ELF-1 (cell line): ENCODE data around the gene INHBB.
"Not testable (repeated sequence)": the region's sequence is repeated elsewhere in the genome, so short reads cannot be mapped to it uniquely, and the experiment has no call there.

Experiments
- DNase-seq: peaks from one replicate; pipeline ENCODE4 v3.0.0-alpha.2; 2016; ENCODE audit warnings: low read depth, low spot score

Gene INHBB

DNA sequence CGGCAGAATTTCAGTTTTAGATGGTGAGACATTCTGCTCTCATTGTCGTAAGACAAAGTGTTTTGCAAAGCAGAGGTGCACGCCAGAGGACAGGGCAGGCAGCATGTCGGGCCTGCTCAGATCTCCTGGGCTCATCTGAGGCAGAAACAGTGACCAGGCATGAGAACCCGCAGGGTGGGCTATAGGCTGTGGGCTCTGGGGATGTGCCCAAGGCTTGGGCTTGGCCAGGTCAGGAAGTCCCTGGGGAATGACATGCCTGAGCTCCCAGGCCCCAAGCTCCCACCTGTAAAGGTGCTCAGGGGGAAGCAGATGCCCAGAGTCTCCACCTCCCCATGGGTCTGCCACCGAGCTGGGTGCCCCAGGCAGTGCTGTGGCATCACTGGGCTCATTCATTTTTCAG lies 35.3 kb downstream of the INHBB start:
- DNase-seq: no peak

DNA sequence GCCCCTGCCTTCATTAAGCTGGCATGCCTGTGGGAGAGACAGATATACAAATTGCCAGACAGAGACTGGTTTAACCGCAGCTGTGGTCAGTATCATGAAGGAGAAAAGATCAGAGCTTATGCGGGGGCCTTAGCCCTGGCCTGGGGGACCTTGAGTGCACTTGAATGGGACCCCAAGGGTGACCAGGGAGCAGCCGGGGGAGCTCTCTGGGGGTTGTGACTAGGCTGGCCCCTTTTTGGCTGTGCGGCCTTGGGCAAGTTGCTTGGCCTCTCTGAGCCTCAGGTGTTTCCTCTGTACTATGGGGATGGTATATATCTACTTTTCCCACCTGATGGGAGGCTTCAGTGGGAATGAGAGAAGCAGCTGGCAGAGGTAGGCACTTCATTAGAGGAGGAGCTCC lies 35.7 kb downstream of the INHBB start:
- no peak for DNase-seq

- no peak for DNase-seq
Observed at GRCh38 chr2:120382541-120383144, 36.7 kb downstream of the INHBB start.

GRCh38 chr2:120383191-120383590 lies 37.3 kb downstream of the INHBB start:
- no peak for DNase-seq

DNA sequence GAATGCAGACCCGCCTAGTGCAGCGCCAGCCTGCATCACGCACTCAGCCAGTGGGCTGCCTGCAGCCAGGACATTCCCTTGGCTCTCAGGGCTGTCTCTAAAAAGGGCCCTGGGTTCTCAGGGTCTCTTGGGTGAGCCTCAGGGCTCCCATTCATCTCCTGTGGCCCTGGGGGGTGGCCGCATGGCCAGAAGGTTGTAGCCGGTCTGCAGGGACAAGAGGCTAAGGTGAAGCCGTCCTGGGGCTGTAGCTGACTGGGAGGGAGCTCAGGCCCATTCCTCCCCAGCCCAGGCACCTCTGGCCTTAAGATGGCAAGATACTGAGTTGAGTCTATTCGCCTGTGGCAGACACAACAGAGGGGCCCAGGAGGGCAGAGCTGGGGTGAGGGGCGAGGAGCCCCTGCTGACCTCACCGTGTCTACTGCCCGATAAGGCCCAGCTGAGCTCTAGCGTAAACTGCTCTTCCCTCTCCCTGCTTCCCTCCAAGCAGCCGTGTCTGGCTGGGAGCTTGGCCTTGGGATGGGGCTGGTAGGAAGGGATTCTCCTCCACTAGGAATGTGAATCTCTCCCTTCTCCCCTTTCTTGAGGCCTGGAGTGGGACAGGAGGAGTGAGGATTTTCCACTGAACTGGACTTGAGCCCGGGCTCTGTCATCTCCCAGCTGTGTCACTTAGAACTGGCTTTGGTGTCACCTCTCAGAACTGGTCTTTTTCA lies 37.9 kb downstream of the INHBB start:
- no peak for DNase-seq

GRCh38 chr2:120384486-120385354 lies 38.8 kb downstream of the INHBB start:
- DNase-seq: no peak

DNA sequence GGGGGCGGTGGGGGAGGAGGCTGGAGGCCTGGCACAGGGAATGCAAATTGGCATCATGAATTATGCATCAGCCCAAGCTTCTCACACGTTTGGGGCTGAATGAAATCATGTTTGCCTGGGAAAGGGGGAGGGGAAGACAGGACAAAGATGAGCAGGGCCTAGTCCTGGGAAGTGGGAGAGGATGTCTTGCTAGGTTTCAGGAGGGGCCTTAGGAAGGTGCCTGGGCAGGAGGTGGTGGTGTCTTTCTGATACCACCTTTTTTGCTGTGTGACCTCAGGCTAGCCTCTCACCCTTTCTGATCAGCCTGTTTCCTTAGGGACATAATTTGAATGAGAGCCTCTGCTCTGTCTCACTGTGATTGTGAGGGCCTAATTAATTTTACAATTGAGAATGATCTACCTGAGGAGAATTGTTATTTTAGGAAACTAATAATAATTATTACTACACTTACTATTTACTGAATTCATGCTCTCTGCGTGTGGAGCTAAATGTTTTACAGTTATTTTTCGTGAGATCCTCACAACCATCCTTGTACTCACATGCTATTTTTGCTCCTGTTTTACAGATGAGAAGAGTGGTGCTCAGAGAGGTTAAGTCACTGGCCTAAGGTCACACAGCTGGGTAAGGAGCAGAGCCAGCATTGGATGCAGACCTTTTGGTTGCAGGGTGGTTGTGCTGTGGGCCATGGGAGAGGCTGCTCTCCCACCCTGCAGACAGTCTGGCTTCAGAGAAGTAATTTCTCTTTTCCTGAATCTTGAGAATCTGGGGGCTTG lies 39.6 kb downstream of the INHBB start:
- DNase-seq: peak; percentile 39

GRCh38 chr2:120388222-120389035 lies 42.5 kb downstream of the INHBB start:
- no peak for DNase-seq

DNA sequence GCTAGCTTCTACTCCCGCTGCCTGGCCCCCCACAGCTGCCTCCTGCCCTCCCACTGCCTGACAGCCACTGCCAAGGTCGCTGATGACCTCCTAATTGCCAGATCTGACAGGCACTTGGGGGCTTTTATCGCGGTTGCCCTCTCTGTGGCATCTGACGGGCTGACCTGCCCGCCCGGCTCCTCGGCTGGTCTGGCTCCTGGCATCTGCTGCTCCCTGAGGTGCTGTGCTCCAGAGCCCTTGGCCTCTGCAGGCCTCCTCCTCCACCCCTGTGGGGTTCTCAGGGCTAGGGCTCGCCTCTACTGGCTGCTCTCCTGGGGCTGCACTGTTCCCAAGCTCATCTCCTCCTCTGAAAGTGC lies 43.1 kb downstream of the INHBB start:
- DNase-seq: no peak

DNA sequence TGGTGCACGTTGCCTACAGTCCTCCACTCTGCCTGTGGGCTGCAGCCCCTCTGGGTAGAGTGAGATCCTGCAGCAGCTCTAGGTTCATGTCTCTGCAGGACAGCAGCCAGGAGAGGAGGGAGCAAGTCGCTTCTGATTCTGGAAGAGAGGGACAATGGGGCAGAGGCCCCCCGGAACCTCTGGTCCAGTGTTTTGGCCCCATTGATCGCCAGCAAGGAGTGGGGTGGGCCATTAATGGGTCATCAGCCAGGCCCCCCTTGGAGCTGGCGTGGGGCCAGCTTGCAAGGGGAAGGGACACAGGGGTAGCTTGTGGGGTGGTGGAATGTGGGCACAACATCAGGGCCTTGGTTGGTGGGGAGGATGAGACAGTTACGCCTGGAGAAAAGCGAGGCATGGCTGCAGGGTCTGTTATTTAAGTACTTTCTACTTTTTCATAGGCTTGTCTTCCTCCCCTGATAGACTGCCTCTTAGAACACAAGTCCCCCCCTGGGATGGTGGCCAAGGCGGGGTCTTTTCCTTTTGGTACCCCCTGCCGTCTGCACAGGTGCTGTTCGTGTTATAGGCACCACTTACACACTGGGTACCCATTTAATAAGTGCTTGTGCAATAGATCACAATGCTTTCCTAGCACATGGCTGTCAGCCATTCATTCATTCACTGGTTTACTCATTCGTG lies 44.6 kb downstream of the INHBB start:
- no peak for DNase-seq

- not testable (repeated sequence) for DNase-seq
Observed at GRCh38 chr2:120391382-120391781, 45.4 kb downstream of the INHBB start.

DNA sequence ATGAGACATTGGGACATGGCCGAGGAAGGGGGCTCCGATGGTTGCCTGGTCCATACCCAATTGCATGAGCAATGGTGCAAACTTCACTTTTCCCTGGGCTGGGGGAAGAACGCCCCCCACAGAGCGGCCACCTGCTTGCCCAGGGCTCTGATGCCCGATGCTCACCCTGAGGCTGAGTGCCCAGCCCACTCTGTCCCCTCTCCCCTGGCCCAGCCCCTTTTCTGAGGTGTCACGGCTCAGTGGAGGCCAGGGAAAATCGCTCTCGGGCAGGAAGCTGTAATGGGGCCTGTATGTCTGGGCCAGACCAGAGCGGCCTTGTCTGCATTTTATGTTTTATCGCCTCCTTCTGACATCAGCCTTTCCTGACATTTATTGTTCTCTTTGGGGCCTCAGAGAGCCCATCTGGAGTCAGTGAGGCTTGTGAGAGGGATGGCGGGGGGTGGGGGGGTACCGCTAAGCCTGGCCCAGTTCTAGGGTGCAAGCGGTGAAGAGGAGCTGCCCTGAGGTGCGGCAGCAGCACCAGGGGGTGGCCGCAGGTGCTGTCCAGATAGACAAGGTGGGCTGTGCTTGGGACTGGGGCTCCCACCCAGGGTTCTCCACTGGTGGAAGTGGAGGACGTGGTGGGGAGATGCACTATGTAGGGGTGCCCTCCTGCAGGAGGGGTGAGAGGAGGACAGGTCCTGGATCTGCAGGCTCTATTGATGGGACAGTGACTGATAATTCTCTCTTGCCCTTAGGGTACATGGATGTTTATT lies 46.2 kb downstream of the INHBB start:
- DNase-seq: no peak

DNA sequence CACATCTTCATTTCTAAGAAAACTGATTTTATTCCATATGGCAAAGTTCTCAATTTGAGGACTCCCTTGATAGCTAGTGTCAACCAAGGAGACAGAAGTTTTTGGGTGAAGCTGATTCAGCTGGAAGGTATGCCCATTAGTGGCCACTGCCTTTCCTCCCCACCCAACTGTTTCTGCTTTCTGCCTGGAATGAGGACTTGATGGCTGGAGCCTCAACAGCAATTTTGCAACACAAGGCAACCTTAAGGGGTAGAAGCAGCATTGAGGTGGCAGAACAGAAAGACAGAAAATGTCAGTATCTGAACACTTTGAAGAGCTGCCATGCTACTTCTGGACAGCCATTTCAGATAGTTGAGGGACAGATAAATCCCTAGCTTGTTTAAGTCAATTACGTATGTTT lies 47.0 kb downstream of the INHBB start:
- DNase-seq: no peak

DNA sequence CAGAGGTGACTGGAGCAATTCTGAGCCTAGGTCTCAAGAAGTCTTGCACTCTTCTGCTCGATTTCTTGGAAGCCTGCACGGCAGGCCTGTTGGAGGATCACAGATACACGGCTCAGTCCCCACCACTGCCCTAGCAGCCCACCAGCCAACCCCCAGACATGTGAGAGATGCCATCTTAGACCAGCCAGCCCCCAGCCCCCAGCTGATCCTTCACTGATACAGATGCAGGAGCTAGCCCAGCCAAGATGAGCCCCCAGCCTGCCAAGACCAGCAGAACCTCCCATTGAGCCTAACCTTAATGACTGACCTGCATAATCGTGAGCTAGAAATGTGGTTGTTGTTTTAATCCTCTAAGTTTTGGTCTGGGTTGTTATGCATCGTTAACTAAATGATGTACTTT lies 47.5 kb downstream of the INHBB start:
- DNase-seq: no peak

DNA sequence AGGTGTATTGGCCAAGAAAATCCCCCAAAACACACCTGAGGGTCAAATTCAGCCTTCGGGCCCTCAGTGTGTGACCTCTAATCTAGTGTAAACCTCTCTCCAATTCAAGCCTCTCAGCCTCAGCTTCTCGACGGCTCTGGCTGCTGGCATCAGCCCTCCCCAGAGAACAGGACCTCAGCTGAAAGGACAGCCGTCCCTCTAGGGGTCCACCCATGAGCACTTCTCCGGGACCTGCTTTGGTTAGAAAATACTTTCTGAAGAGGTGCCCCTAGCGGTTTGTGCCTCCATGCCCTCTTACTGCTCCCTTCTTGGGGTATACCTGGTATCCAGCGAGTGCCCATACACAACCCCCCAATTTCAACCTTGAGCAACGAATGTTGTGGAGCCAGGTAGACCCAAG lies 48.8 kb downstream of the INHBB start:
- DNase-seq: no peak

- DNase-seq: no peak
Observed at GRCh38 chr2:120395221-120396012, 49.5 kb downstream of the INHBB start.

- DNase-seq: peak; percentile 48
Observed at GRCh38 chr2:120396013-120396860, 50.3 kb downstream of the INHBB start.
